ENCODE measurements around the gene PLEKHH3.
"Not testable (repeated sequence)": the region's sequence is repeated elsewhere in the genome, so short reads cannot be mapped to it uniquely, and the experiment has no call there.

PLEKHH3 gene

GRCh38 chr17:42639525-42640113 lies 37.2 kb downstream of the PLEKHH3 start:
- in situ Hi-C loops (cut with HindIII; ENCODE audit: low sequenced_read_pairs), result no loop called here

- in situ Hi-C loops (cut with HindIII; ENCODE audit: low sequenced_read_pairs), result no loop called here
These were observed 43.8 kb downstream of the PLEKHH3 start for GRCh38 chr17:42632949-42633444.

GRCh38 chr17:42629411-42630009 lies 47.3 kb downstream of the PLEKHH3 start:
- in situ Hi-C loops (cut with HindIII; ENCODE audit: low sequenced_read_pairs), result no loop called here

- in situ Hi-C loops (cut with HindIII; ENCODE audit: low sequenced_read_pairs), result not testable (repeated sequence)
These were observed 49.6 kb downstream of the PLEKHH3 start for GRCh38 chr17:42627032-42627764.

- in situ Hi-C loops (cut with HindIII; ENCODE audit: low sequenced_read_pairs), result no loop called here
These were observed 52.8 kb downstream of the PLEKHH3 start for GRCh38 chr17:42623732-42624596.

GRCh38 chr17:42623271-42623670 lies 53.5 kb downstream of the PLEKHH3 start:
- in situ Hi-C loops (cut with HindIII; ENCODE audit: low sequenced_read_pairs), result no loop called here

- in situ Hi-C loops (cut with HindIII; ENCODE audit: low sequenced_read_pairs), result not testable (repeated sequence)
These were observed 54.8 kb downstream of the PLEKHH3 start for GRCh38 chr17:42621987-42622386.

GRCh38 chr17:42618442-42619150 lies 58.2 kb downstream of the PLEKHH3 start:
- in situ Hi-C loops (cut with HindIII; ENCODE audit: low sequenced_read_pairs), result no loop called here

- in situ Hi-C loops (cut with HindIII; ENCODE audit: low sequenced_read_pairs), result no loop called here
These were observed 58.8 kb downstream of the PLEKHH3 start for GRCh38 chr17:42617956-42618431.
